ENCODE measurements around the gene GRAMD1A.
"Not testable (repeated sequence)": the region's sequence is repeated elsewhere in the genome, so short reads cannot be mapped to it uniquely, and the experiment has no call there.

The GRAMD1A gene

GRCh38 chr19:34979819-34980640 lies 20.1 kb upstream of the GRAMD1A start:
- DNase-seq = no peak

GRCh38 chr19:34982275-34982674 lies 17.8 kb upstream of the GRAMD1A start:
- DNase-seq = no peak

DNA sequence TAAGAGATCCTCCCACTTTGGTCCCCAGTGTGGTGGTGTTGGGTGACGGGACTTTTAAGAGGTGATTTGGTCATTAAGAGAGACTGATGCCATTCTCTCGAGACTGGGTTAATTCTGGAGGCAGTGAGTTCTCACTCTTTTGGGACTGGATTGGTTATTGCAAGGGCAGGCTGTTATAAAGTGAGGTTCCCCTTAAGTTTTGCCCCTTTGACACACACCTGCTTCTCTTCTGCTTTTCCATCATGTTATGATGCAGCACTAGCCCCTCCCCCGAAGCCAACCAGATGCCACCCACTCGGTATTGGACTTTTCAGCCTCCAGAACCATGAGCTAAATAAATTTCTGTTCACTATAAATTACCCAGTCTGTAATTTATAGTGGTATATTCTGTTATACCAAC lies 16.3 kb upstream of the GRAMD1A start:
- no peak for DNase-seq

DNA sequence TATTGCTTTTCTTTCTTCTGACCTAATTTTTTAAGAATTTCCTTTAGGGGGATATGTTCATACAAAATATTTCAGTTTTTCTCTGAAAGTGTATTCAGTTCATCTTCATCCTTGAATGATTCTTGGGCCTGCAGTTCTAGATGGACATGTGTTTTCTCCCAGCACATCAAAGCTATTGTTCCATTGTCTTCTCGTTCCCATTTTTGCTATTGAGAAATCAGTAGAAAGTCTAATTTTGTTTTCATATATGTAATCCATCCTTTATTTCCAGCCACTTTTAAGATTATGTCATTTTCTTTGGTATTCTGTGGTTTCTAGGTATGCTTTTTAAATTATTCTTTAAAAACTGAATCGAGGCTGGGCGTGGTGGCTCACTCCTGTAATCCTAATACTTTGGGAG lies 15.8 kb upstream of the GRAMD1A start:
- no peak for DNase-seq

- peak in 1 of 2 experiments; percentile 25 for DNase-seq
Measured at GRCh38 chr19:34985249-34986022, 14.7 kb upstream of the GRAMD1A start.

DNA sequence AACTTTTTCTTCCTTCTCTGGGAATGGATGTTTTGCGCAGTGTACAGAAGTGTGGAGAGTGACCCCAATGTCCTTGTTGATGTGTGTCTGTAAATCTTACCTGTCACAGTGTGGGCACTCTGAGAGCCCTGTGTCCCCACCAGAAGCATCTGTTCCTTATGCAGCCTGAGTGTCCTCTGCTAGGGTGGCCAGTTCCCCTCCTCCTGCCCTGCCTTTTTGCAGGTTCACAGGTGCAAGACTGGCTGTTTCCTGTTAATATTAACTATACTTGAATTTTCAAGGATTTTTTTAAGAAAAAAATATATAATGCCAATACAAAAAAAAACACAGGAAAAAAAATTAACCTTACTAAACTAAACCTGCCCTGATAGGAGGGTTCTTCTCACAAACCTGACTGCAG lies 12.0 kb upstream of the GRAMD1A start:
- no peak for DNase-seq

GRCh38 chr19:34989298-34989697 lies 10.8 kb upstream of the GRAMD1A start:
- DNase-seq = no peak

DNA sequence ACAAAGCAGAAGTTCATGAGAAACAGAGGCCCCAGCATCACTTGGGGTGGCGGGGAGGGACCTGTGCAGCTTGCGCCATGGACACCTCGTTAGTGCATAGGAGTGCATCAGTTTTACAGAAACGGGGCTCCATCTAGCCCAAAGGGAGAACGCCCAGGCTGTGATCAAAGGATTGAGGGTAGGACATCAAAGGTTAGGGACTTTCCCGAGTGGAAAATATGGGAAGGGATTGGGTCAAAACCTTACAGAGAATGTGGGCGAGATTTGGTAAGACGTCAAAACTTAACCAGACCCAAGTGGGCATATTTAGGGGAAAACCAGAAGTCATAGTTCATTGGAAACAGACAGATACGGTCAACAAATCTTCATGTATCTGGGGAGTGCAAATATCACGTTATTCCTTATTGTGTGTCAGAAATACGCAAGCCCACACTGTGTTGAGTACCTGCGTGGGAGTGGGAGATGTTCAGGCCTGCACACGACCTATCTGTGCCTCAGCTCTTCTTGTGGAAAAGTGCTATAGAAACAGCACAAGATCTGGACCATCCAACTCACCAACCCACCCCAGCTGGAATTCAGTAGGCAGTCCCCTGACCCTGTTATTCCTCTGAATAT lies 9.4 kb upstream of the GRAMD1A start:
- DNase-seq = no peak

GRCh38 chr19:34991542-34992333 lies 8.4 kb upstream of the GRAMD1A start:
- no peak for DNase-seq

DNA sequence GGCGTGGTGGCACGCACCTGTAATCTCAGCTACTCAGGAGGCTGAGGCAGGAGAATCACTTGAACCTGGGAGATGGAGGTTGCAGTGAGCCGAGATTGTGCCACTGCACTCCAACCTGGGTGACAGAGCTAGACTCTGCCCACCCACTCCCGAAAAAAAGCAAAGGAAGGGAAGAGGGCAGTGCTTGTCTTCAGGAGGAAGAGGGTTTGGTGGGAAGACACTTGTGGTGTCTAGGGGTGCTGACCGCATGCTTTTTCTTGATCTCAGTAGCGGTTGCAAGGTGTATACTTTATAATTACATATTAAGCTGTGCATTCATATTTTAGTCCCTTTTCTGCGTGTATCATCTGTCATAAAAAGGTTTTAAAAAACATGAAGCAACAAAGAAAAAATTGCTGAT lies 7.5 kb upstream of the GRAMD1A start:
- not testable (repeated sequence) for DNase-seq

- DNase-seq = no peak
Measured at GRCh38 chr19:34994286-34994642, 5.9 kb upstream of the GRAMD1A start.

DNA sequence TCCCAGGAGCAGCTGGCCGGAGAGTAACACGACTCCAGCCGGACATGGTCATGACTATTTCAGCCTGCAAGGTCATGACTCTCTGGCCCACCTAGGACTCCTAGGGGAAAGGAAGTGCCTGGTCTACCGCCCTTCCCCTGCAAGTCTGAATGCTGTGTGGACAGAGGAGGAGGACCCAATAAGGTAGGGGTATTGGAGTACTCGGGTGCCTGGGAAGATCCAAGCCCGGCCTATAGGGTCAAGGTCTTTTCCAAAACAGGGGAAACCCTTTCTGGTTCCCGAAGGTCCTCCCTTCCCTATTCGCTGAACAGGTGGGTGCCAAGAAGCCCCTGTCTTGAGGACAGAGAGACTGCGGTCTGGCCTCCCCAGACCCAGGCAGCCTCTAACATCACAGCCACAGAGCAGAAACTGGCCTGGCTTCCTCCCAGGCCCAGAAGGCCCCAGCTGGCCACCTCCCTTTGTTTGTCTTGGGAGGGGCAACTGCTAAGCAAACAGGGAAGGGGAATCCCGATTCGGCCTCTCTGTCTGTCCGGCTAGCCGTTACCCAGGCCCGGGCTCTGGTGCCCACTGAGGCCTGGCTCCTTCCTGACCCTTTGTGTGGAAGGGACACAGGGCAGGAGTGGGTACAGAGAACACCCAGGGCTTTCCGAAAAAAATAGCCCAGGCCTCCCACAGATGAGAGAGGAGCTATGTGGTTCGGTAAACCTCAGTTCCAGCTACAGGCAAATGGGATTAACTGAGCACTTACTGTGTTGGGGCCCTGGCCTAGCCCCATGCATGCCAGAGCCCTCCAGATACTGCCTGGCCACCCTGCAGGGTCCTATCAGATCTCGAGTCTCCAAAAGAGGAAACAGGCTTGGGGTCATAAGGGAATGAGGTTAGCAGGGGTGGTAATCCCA lies 5.2 kb upstream of the GRAMD1A start:
- no peak for DNase-seq

DNA sequence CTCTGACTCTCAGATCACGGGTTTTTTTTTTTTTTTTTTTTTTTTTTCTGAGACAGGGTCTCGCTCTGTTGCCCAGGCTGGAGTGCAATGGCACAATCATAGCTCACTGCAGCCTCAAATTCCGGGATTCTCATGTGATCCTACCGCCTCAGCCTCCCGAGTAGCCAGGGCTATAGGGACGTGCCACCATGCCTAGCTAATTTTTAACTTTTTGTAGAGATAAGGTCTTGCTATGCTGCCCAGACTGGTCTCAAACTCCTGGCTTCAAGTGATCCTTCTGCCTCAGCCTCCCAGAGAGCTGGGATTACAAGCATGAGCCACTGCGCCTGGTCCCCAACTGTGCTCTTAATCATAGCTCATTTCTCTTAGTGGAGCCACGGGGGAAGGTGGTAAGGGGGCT lies 4.6 kb upstream of the GRAMD1A start:
- no peak for DNase-seq

- no peak for DNase-seq
Measured at GRCh38 chr19:34997071-34997617, 3.0 kb upstream of the GRAMD1A start.

DNA sequence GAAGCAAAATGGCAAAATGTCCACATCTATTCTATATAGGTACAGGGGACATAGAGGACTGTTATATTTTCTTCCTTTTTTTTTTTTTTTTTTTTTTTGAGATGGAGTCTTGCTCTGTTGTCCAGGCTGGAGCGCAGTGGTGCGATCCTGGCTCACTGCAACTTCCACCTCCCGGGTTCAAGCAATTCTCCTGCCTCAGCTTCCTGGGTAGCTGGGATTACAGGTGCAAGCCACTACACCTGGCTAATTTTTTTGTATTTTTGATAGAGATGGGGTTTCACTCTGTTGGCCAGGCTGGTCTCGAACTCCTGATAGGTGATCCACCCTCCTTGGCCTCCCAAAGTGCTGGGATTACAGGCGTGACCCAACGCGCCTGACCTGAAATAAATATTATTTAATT lies 1.9 kb upstream of the GRAMD1A start:
- DNase-seq = not testable (repeated sequence)

DNA sequence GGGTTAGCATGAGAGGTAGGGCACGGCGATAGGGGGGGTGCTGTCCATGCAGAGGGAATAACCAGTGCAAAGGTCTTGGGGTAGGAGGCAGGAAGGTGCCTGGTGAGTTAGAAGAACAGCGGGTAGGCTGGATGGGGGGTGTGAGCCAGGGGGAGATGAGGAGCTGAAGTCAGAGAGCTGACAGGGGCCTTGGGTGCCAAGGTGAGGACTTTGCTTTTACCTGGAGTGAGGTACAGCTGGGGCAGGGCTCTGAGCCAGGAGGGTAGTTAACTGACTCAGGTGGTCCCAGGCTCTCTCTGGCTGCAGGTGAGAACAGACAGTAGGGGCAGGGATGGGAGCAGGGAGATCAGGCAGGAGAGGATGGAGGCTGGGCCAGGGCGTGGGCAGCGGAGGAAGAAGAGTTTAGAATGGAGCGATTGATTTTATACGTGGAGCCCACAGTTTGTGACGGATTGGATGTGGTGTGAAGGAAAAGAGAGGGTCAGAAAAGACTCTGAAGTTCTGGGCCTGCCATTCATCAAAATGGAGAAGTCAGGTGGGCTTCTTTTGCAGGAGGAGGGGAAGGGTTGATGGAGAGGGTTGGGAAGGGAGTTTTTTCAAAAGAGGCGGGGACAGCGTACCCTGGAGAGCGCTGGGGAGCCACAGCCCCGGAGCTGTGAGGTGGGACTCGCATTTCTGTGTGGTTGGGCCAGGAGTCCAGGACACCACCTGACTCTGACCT lies 1.2 kb upstream of the GRAMD1A start:
- no peak for DNase-seq

DNA sequence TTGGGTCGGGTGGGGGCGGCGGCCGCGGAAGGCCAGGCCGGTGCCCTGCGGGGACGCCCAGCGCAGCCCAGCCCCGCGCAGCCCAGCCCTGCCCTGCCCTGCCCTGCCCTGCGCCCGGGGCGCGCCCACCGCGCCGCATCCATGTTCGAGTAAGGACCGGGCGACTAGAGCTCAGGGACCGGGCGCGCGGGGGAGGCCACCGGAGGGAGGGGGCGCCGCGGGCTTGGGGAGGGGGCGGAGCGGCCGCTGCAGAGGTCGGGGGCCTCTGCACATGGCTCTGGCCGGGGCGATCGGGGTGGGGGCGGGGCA lies 169 bp downstream of the GRAMD1A start:
- no peak for DNase-seq

GRCh38 chr19:35000647-35001501 lies 751 bp downstream of the GRAMD1A start:
- peak; percentile 25 to 66 for DNase-seq

DNA sequence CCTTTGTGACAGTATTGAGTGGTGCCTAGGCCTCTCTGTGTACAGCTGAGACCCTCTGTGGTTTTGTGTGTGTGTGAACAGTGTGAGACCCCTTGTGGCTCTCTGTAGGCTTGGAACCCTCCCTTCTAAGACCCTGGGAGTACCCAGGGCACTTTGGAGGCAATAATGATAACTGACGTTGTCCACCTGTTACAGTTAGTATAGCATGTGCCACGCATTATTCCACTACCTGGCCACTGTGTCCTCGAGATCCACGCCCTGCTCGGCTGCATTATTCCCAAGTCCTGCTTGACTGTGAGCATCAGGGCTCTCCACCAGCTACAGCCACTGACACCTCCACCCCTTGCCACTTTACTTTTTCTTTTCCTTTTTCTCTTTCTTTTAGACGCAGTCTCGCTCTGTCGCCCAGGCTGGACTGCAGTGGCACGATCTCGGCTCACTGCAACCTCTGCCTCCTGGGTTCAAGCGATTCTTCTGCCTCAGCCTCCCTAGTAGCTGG lies 2.0 kb downstream of the GRAMD1A start:
- DNase-seq = no peak

Measured in NCI-H524 (cell line).